ENCODE results near the gene PLEKHJ1.
"Not testable (repeated sequence)": the region's sequence is repeated elsewhere in the genome, so short reads cannot be mapped to it uniquely, and the experiment has no call there.

Gene PLEKHJ1

GRCh38 chr19:2219726-2220125 is 16.4 kb downstream of the PLEKHJ1 start:
- no peak for DNase-seq (ENCODE audit: low read depth in 2 of 2)

- no peak for DNase-seq (ENCODE audit: low read depth in 2 of 2)
Measured at GRCh38 chr19:2217591-2217990, 18.5 kb downstream of the PLEKHJ1 start.

- no peak for DNase-seq (ENCODE audit: low read depth in 2 of 2)
Measured at GRCh38 chr19:2216361-2217225, 19.5 kb downstream of the PLEKHJ1 start.

- no peak for DNase-seq (ENCODE audit: low read depth in 2 of 2)
Measured at GRCh38 chr19:2215281-2215751, 20.8 kb downstream of the PLEKHJ1 start.

GRCh38 chr19:2214251-2214650 is 21.9 kb downstream of the PLEKHJ1 start:
- DNase-seq (ENCODE audit: low read depth in 2 of 2), result no peak

GRCh38 chr19:2213799-2214198 is 22.3 kb downstream of the PLEKHJ1 start:
- DNase-seq (ENCODE audit: low read depth in 2 of 2), result no peak

GRCh38 chr19:2212861-2213711 is 23.0 kb downstream of the PLEKHJ1 start:
- no peak for DNase-seq (ENCODE audit: low read depth in 2 of 2)

- no peak for DNase-seq (ENCODE audit: low read depth in 2 of 2)
Measured at GRCh38 chr19:2210987-2211740, 25.0 kb downstream of the PLEKHJ1 start.

- no peak for DNase-seq (ENCODE audit: low read depth in 2 of 2)
Measured at GRCh38 chr19:2210206-2210605, 25.9 kb downstream of the PLEKHJ1 start.

GRCh38 chr19:2209408-2209807 is 26.7 kb downstream of the PLEKHJ1 start:
- no peak for DNase-seq (ENCODE audit: low read depth in 2 of 2)

GRCh38 chr19:2208975-2209374 is 27.2 kb downstream of the PLEKHJ1 start:
- no peak for DNase-seq (ENCODE audit: low read depth in 2 of 2)

- peak in 1 of 2 donors; percentile 14 for DNase-seq (ENCODE audit: low read depth in 2 of 2)
Measured at GRCh38 chr19:2207991-2208860, 27.9 kb downstream of the PLEKHJ1 start.

- no peak for DNase-seq (ENCODE audit: low read depth in 2 of 2)
Measured at GRCh38 chr19:2207008-2207407, 29.1 kb downstream of the PLEKHJ1 start.

GRCh38 chr19:2202366-2202765 is 33.8 kb downstream of the PLEKHJ1 start:
- DNase-seq (ENCODE audit: low read depth in 2 of 2), result no peak

- no peak for DNase-seq (ENCODE audit: low read depth in 2 of 2)
Measured at GRCh38 chr19:2201473-2202148, 34.5 kb downstream of the PLEKHJ1 start.

- DNase-seq (ENCODE audit: low read depth in 2 of 2), result not testable (repeated sequence)
Measured at GRCh38 chr19:2200624-2201294, 35.4 kb downstream of the PLEKHJ1 start.

GRCh38 chr19:2199861-2200623 is 36.1 kb downstream of the PLEKHJ1 start:
- no peak for DNase-seq (ENCODE audit: low read depth in 2 of 2)

GRCh38 chr19:2199215-2199614 is 36.9 kb downstream of the PLEKHJ1 start:
- DNase-seq (ENCODE audit: low read depth in 2 of 2), result no peak

- DNase-seq (ENCODE audit: low read depth in 2 of 2), result no peak
Measured at GRCh38 chr19:2198317-2198716, 37.8 kb downstream of the PLEKHJ1 start.

Data from activated CD8-positive, alpha-beta memory T cell treated with anti-CD3 and anti-CD28 coated beads for 4 hours (primary cell).